HT1080 (cell line): ENCODE results near the gene TXNDC5. TPM values are rescaled to one million over a fixed set of nuclear protein-coding genes. Genes with fewer than 3 reads are reported as not detected.
"Not testable (repeated sequence)": the region's sequence is repeated elsewhere in the genome, so short reads cannot be mapped to it uniquely, and the experiment has no call there.

Experiments
- DNase-seq: peaks from one replicate; pipeline ENCODE4 v3.0.0-alpha.2; 2015; ENCODE audit warnings: low read depth
- total RNA-seq: library from RNA; depleted of rRNA; stranded (reverse); fragments of >200 nt; shearing (Covaris generic); gene quantifications from 2 replicates; pipeline ENCODE4 v1.2.3, GENCODE V29; 2014

Gene TXNDC5
- total RNA-seq, 1 experiment from 2014 or later: 359 TPM

DNA sequence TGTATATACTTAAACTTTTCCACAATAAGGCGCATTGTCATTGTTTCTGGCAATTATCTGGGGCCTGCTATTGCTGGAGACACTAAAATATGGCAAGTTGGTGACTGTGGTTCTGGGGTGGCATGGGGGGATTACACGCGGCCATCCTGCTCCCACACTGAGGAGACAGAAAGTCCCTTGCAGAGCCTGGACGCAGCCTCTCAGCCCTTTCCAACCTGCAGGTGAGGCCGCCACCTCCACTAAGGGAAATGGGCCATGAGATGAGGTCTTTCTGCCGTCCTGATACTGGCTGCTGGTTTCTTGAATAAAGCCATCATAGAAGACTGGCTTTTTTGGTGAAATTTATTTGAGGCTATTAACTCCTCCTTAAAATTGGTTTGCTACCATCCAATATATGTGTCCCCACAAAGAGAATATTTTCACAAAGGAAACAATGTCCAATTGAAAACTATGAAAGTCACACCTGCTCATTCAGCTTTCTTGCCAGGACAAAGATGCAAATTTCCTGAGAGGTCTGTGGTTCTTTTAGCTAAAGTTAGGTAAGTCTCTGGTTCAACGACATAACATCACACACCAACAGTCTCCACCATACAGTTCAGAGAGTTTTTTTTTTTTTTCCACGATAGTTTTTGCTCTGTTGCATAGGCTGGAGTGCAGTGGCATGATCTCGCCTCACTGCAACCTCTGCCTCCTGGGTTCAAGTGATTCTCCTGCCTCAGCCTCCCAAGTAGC lies 13.0 kb downstream of the TXNDC5 start:
- no peak for DNase-seq

DNA sequence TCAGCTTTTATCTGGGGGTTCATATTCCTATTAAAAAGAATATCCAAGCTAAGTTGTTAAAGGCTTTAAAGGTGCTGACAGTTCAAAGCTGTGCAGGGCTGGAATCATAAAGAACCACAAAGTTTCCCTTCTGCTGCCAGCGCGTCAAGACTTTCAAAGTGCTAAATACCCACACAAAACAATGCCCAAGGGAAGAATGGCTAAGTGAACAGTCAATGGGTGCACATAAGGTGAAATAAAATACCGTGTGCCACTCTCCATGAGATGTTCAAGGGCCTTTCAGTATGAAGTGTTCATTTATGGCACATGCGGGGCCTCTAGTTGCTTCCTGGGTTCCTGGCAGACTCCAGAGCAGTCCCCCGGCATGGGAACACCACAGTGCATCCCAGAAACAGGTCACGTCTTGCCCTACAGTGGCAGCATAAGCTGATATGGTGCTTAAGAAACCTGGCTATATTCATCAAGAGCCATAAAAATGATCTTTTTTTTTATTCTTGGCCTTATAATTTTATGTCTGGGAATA lies 14.1 kb downstream of the TXNDC5 start:
- DNase-seq: no peak

DNA sequence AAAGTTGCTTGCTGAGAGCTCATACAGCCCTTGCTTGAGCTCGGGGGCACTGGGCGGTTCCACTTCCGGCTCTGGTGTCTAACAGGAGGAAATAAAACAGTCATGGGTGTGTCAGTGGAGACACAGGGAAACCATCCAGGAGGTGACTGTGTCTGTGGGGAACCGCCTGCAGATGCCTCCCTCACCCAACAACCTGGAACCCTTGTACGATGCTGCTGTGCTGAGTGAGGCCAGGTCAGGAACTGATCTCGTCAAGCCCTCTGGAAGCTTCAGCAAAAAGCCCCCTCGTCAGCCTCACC lies 15.5 kb downstream of the TXNDC5 start:
- no peak for DNase-seq

DNA sequence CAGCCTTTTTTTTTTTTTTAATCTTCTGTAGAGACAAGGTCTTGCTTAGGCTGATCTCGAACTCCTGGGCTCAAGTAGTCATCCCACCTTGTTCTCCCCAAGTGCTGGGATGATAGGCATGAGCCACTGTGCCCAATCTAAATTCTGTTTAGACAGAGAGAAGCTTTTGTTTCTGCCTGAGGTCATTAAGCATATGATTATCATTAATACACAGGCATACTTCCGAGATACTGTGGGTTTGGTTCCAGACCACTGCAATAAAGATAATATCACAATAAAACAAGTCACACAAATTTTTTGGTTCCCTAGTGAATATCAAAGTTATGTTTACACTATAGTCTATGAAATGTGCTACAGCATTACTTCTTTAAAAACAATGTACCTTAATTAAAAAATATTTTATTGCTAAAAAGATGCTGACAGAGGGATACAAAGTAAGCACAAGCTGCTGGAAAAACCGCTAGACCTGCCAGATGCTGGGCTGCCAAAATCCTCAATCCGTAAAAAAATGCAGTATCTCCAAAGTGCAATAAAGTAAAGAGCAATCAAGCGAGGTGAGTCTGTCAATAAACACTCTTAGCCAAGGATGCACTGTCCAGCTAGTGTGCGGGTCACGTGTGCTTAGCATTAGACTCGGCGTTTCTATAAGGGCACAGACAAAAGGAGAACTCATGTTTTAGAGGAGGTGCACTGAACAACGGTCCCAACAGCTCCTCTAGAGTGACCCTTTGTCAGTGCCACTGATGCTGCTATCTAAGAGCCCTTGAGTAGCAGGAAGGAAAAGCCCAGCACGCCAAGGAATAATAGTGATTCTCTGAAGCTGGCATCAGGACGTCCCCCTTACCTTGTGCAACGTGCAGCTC lies 16.1 kb downstream of the TXNDC5 start:
- no peak for DNase-seq

DNA sequence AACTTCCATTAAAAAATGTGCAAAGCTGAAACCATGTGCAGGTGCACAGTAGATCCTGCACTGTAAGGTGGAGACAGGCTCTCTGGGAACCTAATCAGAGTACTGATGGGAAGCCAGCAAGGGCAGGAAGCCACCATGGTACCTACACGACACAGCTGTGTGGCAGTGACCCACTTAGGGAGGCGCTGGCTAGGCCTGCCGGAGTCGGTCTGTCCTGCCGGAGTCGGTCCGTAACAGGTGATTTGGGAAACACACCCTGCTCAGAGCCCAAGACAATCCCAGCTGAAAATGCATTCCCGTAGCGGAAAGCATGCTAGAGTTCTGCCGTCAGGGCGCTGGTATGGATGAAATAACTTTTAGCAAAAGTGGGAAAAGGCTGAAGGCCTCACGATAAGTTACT lies 17.2 kb downstream of the TXNDC5 start:
- no peak for DNase-seq

DNA sequence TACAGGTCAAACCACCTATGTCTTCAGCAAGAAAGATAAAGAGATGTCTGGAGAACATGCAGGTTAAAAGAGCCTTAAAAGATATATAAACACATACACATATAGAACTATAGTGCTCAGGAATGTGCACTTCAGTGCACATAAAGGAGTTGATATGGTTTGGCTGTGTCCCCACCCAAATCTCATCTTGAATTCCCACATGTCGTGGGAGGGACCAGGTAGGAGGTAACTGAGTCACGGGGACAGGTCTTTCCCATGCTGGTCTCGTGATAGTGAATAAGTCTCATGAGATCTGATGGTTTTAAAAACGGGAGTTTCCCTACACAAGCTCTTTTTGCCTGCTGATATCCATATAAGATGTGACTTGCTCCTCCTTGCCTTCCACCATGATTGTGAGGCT lies 18.2 kb downstream of the TXNDC5 start:
- not testable (repeated sequence) for DNase-seq

DNA sequence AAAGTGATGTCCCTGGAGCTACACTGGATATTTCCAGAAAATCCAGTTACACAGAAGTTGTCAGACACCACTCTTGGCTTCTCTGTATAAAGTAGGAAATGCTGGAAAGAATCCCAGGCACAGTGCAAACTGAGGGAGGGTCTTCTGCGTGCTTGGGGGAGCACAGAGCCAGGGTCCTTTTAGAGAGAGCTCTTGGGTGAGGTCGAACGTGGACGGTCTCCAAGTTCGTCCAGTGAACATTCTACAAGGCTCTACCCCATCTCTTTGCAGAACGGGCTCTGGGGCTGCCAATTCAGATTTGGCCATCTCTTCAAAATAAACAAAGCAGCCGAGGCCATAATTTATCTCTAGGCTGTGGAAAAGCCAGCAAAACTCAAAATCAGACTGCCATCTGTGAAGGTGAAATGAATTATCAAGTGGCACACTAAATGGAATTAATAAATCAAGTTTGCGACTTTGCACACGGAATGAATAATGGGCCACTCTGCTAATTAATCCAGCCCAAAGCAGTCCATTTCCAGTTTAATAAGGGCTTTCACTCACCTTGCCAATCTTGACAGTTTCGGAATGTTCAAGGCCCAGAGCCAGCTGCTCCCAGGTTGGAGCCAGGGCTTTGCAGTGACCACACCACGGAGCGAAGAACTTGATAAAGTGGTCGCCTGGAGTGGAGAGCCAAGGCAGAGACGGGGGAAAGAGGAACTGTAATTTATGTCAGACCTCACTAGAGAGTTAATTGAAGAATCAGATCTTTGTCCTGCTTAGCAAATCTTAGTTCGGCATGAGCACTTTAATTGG lies 19.3 kb downstream of the TXNDC5 start:
- no peak for DNase-seq

DNA sequence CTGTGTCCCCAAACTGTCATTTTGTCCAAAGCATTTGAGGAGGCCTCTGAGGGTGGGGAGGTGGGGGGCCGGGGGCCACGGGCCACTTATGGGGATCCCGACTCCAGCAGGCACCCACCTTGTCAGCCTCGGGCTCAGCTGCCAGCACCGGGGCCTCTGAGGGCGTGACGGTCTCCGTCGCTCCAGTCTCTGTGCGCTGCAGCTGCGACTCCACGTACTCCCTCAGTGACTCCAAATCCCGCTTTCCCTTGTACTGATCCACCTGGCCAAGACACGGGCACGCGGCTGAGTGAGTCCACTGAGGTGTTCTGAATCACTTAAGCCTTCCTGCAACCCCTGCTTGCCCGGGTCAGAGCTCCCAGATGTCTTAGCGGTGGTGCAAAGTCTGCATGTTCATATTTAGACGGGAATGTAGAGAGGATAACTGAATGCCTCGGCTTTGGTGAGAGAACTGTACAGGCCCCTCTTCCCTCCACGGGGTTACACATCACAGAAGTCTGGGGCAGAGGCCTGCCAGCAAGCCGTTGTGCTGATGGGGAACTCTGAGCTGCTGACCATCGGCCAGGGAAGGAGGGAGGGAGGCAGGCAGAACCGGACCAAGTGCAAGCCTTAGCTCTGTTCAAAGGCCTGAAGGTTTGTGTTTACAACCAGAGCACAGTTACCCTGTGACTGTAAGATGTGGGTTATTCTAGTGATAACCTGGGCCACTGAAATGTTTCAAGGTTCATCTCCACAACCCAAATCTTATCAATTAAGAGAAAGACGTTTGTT lies 21.8 kb downstream of the TXNDC5 start:
- no peak for DNase-seq

DNA sequence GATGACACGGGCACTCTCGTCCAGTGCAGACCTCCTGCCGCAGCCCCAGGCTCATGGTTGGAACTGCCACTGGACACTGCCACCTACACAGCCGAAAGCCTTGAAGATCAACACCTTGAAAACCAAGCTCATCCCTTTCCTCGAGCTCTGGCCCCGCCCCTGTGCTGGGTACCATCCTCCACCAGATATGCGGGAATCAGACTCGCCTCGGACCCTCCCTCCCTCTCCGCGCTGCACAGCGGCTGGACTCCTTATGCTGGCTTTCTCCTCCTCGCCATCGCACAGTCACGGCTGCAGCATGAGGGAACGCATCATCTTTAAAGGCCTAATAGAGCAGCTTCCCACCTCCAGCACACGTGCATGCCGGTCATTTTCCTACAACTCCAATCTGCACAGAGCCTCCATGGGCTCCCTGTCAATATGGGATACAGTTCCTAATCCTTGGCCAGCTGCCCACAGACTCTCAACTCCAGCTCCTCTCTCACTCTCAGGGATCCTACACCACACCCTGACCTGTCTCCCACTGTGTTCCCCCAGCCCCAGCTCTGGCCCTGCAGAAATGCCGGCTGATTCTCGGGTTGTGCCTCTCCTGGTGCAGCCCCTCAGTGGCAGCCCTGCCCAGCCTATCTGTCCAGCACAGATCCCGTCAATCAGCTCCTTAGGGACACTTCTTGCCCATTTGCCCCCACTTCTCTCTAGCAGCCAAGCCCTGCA lies 23.2 kb downstream of the TXNDC5 start:
- DNase-seq: no peak

DNA sequence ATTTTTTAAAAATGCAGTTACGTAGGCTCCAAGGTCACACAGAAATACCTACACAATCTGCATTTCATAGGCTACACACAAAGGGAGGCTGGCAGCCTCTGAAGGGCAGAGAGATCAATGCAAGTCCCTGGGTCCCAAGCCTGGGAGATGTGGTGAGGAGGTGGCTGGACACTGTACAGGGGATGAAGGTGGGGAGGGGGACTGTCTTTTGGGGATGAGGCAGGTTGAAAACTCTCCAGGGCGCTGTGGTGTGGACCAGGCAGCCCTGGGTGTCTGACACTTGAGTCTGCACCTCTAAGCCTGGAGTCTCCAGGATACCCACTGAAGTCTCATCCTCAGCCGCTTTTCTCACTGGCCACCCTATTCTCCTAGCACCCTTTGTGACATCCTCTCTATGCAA lies 24.5 kb downstream of the TXNDC5 start:
- no peak for DNase-seq

DNA sequence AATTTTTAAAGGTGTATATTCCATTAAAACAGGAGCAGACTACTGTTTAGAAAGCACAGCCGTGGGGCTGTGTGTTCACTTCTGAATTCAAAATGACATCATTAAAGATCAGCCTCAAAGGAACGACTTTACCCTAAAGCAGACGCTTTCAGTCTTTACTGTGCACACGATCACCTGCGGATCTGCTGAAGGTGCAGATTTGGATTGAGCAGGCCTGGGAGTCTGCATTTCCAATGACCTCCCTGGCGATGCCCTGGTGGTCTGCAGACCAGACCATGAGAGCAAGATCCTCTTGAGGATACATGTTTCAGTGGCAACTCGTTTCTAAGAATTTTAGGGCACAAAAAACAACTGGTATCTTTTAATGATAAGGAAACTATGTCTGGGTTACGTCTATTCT lies 27.2 kb downstream of the TXNDC5 start:
- DNase-seq: no peak

DNA sequence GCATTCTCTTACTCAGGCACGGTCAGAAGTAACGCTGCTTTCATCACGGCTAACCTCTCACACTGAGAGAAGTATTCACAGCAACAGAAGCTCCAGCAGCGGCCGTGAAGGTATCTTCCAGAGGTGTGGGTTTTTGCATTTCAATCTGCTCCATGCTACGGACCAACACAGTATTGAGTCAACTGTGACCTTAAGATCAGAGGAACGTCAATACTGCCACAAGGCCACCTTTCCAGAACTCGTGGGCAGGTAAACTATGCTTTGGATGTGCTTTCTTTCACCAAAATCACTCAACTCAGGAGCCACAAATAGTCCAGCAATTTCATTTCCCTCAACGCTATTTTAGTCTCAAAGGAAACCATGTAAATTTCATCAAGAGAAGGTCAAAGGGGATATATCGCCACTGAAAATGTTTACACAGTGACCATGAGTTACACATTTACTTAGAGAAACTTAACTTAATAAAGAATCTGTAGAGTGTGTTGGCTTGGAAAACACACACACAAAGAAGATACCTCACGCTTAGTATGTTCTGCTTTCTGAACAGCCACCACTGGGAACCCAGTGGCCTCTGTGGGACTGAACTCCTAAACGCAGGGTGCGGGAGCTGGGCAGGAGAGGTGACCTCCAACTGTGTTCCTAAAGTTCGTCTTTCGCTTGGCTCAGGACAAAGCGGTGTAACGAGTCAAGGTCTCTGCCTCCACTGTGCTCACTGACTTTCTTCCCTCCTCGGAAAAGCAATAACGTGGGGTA lies 27.9 kb downstream of the TXNDC5 start:
- no peak for DNase-seq

DNA sequence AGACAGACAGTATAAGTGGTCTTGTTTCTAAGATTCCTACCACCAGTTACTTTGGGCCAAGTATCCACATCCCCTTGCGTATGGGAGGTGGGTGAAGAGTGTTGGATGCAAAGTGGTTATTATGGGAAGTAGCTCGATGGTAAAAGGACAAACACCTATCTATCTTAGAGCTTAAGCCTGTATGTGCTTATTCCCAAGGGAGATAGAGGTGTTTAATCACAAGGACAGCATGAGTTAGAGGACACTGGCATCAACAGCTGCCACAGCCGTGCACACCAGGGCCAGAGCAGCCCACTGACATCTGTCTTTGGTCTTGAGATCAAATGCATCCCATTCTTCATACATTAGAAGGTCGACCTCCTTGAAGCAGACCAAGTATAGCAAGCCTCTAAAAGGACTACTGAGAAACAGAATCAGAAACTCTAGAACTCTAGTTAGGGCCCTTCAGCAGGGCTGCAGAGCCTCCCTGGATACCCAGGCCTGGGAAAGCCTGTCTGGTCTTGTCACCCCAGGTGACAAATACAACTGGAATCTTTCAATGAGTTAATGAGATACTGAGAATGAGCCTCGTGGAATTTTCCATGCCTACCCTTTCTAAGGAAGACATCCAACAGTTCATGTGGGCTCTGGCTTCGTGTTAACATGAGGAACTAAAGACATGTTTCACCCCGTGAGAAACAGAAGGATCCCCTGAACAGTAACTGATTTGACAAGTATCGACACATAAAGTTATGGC lies 28.7 kb downstream of the TXNDC5 start:
- no peak for DNase-seq

DNA sequence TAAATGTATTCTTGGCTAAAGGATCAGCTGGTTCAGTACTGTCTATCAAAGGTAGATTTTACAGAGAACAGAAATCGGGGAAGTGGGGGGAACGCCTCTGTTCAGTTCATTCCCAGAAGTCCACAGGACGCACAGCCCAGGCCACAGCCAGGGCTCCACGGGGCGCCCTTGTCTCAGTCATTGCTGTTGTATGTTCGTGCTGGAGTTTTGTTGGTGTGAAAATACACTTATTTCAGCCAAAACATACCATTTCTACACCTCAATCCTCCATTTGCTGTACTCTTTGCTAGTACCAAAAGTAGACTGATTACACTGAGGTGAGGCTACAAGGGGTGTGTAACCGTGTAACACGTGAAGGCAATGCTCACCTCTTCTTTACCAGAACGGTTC lies 29.9 kb downstream of the TXNDC5 start:
- DNase-seq: no peak

DNA sequence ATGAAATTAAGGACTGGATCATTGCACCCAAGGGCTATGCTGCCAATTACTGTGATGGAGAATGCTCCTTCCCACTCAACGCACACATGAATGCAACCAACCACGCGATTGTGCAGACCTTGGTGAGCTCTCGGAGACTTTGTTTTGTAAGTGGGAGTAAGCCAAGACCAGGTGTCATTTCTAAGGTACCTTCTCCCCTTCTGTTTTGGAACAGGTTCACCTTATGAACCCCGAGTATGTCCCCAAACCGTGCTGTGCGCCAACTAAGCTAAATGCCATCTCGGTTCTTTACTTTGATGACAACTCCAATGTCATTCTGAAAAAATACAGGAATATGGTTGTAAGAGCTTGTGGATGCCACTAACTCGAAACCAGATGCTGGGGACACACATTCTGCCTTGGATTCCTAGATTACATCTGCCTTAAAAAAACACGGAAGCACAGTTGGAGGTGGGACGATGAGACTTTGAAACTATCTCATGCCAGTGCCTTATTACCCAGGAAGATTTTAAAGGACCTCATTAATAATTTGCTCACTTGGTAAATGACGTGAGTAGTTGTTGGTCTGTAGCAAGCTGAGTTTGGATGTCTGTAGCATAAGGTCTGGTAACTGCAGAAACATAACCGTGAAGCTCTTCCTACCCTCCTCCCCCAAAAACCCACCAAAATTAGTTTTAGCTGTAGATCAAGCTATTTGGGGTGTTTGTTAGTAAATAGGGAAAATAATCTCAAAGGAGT lies 30.4 kb downstream of the TXNDC5 start:
- no peak for DNase-seq

DNA sequence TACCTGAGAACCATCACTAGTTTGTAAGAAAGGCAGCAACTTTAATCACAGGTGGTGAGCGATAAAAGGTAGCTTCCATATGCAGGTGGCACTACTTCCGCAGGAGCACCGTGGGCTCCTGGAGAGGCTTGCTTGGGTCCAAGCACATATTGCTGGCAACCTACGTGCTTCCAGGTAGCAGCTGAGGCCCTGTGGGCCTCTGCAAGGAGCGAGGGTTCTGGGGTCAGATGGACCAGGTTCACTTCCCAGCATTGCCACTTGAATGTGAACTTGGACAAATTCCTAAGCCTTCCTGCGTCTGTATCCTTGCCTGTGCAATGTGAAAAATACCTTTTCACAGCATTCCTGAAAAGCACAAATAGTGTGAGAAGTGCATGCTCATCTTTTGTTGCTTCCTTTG lies 31.0 kb downstream of the TXNDC5 start:
- DNase-seq: no peak

DNA sequence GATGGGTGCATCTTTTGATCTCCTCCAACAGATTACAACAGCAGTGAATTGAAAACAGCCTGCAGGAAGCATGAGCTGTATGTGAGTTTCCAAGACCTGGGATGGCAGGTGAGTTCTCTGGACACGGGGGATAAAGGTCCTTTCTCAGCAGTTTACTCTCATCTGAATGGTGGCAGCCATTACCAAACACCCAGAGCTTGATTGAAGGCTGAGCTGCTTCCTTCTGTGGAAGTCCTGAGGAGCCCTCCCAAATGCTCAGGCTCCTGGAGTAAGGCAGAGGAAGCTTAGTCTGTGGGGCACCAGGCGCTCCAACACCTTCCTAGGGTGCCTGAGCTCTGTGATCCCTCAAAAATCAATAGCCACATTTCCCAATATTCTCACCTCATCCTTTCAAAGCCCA lies 31.5 kb downstream of the TXNDC5 start:
- DNase-seq: no peak

DNA sequence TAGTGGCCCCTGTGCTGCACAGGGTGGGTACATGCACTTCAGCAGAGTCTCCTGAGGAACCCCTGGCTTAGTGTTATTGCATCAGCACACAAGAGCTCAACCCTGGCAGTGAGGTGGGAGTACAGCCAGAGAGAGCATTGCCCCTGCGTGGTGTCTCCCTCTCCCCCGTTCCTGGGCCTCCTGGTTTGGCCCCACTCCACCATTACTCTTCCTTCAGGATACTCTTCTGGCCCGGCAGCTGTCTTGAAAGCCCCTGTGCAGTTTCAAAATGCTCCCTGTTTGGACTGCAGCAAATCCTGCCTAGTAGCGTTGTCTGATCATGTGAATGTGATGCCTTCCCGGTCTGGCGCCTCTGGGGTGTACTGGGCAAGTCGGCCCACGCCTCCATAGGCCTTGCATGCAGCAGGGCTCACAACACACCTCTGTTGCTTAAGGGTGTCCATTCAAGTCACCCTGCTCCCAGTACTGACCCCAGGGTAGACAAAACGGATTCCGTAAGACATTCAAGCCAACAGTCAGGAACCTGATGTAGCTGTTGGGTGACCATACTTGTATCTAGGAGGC lies 32.1 kb downstream of the TXNDC5 start:
- no peak for DNase-seq
